ENCODE results near the gene HOGA1. TPM values are rescaled to one million over a fixed set of nuclear protein-coding genes. Genes with fewer than 3 reads are reported as not detected.

The HOGA1 gene
- total and polyA plus RNA-seq, 2 of the 13 experiments (the other 11 are each of a cell fraction or from before 2014, with no cell fraction given) = 7.6 to 19.5 TPM

GRCh38 chr10:97623277-97623676 lies 39.1 kb downstream of the HOGA1 start:
- Histone ChIP-seq H3K27me3 (ENCODE audit: control insufficient read depth in 1 of 2, insufficient read depth in 2 of 2, low read length in 2 of 2) (no peaks in the 10 kb centered on the region), H3K9ac (ENCODE audit: insufficient read depth, low read depth, low read length) (no peak overlapping the region), H3K9me3 (ENCODE audit: low read length) (no peaks in the 10 kb centered on the region), H3K4me2 (ENCODE audit: low read depth, low read length) (peak overlapping the region; percentile 46; the same call in 1 of the 2 replicates), H2AFZ (ENCODE audit: low read length) (no peak overlapping the region), H3K79me2 (ENCODE audit: insufficient read depth, low read length) (no peaks in the 10 kb centered on the region), H4K20me1 (ENCODE audit: insufficient read depth, low read length) (no peaks in the 10 kb centered on the region), H3K27ac (ENCODE audit: extremely low read length, insufficient read depth, low read length) (peak overlapping the region; percentile 24), H3K36me3 (replicated peaks in 1 of 2; ENCODE audit: control insufficient read depth in 1 of 2, insufficient read depth in 2 of 2, low read length in 2 of 2) (no peaks in the 10 kb centered on the region), H3K4me3 (replicated peaks in 1 of 3; ENCODE audit: insufficient read depth in 1 of 3, low read depth in 2 of 3, low read length in 3 of 3) (no peak overlapping the region), H3K4me1 (ENCODE audit: insufficient read depth, low read length) (peaks cover 49% of the 10 kb centered on the region)
- in situ Hi-C loops (cut with HindIII; ENCODE audit: extremely low pct_ligation_motif_present, low pct_unique_long_range_greater_than_20kb) = no loop called here
- ChIA-PET POLR2A (interaction anchor here (0.8 kb wide), 1 partner anchor 64 kb away, joined by 3 read pairs; the partner anchor contains the start of gene AVPI1), CTCF (ENCODE audit: low intra/inter-chr PET ratio, low total read pairs) (no interaction called here)
- FAIRE-seq (peak; percentile 78), DNase-seq (ENCODE audit: low spot score) (peak; percentile 75), ATAC-seq (peak; percentile 92)
- no TSS peak for BruUV-seq (replicated peaks)
- WGBS (ENCODE audit: low lambda C conversion rate) = no CpG with 5 or more reads among the region's 1 CpG
- intact Hi-C loops (cut with micrococcal nuclease; ENCODE audit: unreplicated experiment) = no loop called here
- TF ChIP-seq NR2F6 (IDR thresholded peaks at IDR 0.05) = 0 out of 2 replicates have a peak, but pooled peaks have one; percentile 22
- 0 out of 2 replicates have a peak, but pooled peaks have one; percentile 13 for TF ChIP-seq NR2F6 (CRISPR knock-in tag; IDR thresholded peaks at IDR 0.05)
- TF ChIP-seq ZNF770 (CRISPR knock-in tag; IDR thresholded peaks at IDR 0.05) = 0 out of 2 replicates have a peak, but pooled peaks have one; percentile 10
- peak; percentile 60; the same call in 1 of the 2 replicates for TF ChIP-seq HNF1B (CRISPR knock-in tag; IDR thresholded peaks at IDR 0.05)
- no peak for TF ChIP-seq LCORL (IDR thresholded peaks at IDR 0.05)
- TF ChIP-seq LCORL (CRISPR knock-in tag; IDR thresholded peaks at IDR 0.05) = peak; percentile 66; the same call in 1 of the 2 replicates
- TF ChIP-seq, protein P1, sequence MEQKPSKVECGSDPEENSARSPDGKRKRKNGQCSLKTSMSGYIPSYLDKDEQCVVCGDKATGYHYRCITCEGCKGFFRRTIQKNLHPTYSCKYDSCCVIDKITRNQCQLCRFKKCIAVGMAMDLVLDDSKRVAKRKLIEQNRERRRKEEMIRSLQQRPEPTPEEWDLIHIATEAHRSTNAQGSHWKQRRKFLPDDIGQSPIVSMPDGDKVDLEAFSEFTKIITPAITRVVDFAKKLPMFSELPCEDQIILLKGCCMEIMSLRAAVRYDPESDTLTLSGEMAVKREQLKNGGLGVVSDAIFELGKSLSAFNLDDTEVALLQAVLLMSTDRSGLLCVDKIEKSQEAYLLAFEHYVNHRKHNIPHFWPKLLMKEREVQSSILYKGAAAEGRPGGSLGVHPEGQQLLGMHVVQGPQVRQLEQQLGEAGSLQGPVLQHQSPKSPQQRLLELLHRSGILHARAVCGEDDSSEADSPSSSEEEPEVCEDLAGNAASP (CRISPR knock-in tag; IDR thresholded peaks at IDR 0.05; ENCODE audit: borderline replicate concordance) = peak; percentile 18; the same call in 1 of the 2 replicates
- TF ChIP-seq MYC (CRISPR knock-in tag; IDR thresholded peaks at IDR 0.05; ENCODE audit: borderline replicate concordance) = no peak
- TF ChIP-seq, protein P2, sequence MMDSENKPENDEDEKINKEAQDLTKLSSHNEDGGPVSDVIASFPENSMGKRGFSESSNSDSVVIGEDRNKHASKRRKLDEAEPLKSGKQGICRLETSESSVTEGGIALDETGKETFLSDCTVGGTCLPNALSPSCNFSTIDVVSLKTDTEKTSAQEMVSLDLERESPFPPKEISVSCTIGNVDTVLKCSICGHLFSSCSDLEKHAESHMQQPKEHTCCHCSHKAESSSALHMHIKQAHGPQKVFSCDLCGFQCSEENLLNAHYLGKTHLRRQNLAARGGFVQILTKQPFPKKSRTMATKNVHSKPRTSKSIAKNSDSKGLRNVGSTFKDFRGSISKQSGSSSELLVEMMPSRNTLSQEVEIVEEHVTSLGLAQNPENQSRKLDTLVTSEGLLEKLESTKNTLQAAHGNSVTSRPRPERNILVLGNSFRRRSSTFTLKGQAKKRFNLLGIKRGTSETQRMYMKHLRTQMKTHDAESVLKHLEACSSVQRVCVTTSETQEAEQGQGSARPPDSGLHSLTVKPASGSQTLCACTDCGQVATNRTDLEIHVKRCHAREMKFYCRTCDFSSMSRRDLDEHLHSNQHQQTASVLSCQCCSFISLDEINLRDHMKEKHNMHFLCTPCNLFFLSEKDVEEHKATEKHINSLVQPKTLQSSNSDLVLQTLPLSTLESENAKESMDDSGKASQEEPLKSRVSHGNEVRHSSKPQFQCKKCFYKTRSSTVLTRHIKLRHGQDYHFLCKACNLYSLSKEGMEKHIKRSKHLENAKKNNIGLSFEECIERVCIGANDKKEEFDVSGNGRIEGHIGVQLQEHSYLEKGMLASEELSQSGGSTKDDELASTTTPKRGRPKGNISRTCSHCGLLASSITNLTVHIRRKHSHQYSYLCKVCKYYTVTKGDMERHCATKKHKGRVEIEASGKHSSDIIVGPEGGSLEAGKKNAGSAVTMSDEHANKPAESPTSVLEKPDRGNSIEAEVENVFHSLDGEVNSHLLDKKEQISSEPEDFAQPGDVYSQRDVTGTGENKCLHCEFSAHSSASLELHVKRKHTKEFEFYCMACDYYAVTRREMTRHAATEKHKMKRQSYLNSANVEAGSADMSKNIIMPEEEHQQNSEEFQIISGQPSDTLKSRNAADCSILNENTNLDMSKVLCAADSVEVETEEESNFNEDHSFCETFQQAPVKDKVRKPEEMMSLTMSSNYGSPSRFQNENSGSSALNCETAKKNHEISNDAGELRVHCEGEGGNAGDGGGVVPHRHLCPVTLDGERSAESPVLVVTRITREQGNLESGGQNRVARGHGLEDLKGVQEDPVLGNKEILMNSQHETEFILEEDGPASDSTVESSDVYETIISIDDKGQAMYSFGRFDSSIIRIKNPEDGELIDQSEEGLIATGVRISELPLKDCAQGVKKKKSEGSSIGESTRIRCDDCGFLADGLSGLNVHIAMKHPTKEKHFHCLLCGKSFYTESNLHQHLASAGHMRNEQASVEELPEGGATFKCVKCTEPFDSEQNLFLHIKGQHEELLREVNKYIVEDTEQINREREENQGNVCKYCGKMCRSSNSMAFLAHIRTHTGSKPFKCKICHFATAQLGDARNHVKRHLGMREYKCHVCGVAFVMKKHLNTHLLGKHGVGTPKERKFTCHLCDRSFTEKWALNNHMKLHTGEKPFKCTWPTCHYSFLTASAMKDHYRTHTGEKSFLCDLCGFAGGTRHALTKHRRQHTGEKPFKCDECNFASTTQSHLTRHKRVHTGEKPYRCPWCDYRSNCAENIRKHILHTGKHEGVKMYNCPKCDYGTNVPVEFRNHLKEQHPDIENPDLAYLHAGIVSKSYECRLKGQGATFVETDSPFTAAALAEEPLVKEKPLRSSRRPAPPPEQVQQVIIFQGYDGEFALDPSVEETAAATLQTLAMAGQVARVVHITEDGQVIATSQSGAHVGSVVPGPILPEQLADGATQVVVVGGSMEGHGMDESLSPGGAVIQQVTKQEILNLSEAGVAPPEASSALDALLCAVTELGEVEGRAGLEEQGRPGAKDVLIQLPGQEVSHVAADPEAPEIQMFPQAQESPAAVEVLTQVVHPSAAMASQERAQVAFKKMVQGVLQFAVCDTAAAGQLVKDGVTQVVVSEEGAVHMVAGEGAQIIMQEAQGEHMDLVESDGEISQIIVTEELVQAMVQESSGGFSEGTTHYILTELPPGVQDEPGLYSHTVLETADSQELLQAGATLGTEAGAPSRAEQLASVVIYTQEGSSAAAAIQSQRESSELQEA (CRISPR knock-in tag; IDR thresholded peaks at IDR 0.05; ENCODE audit: not compliant biosample characterization) = no peak
- no peak for TF ChIP-seq MED1 (CRISPR knock-in tag; IDR thresholded peaks at IDR 0.05)

Data from HepG2 (cell line).